ENCODE data around the gene CCDC141.
A peak's percentile ranks its signal among the peaks of the same experiment; 100 is the strongest.
"Not testable (repeated sequence)": the region's sequence is repeated elsewhere in the genome, so short reads cannot be mapped to it uniquely, and the experiment has no call there.

The CCDC141 gene

GRCh38 chr2:179044500-179044899 is 5.4 kb downstream of the CCDC141 start:
- no peak for DNase-seq

DNA sequence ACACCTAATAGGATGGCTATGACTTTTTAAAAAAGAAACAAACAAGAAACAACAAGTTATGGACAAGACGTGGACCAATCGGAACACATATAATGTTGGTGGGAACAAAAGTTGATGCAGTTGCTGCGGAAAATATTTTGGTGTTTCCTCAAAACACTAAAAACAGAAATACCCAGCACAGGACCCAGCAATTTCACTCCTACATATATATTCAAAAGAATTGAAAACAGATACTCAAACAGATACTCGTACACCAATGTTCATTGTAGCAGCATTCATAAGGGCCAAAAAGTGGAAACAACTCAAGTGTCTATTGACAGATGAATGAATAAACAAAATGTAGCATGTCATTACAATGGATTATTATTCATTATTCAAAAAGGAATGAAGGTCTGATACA is 12.1 kb downstream of the CCDC141 start:
- DNase-seq: no peak

- DNase-seq: no peak
Observed at GRCh38 chr2:179036353-179036905, 13.5 kb downstream of the CCDC141 start.

- peak; percentile 57 for DNase-seq
Observed at GRCh38 chr2:179031731-179032408, 18.1 kb downstream of the CCDC141 start.

DNA sequence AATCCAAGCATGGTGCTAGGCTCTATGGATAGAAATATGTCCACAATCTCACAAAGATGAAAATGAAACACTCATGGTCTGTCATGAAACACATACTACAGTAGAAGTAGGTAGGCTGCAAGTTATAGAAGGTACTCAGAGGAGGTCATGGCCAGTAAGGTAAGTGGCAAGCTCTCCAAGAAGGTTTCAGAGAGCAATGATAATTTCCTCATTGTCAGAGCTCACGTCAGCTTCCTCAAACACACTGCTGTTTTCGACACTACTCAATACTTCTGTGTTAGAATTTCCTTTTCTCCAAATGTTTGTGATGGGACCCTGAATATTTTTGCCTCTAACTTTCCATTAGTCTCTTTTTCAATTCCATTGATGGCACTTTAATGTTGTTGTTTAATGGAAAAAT is 25.5 kb downstream of the CCDC141 start:
- DNase-seq: no peak

- DNase-seq: no peak
Observed at GRCh38 chr2:179022685-179023084, 27.3 kb downstream of the CCDC141 start.

GRCh38 chr2:179021258-179021657 is 28.7 kb downstream of the CCDC141 start:
- DNase-seq: no peak

DNA sequence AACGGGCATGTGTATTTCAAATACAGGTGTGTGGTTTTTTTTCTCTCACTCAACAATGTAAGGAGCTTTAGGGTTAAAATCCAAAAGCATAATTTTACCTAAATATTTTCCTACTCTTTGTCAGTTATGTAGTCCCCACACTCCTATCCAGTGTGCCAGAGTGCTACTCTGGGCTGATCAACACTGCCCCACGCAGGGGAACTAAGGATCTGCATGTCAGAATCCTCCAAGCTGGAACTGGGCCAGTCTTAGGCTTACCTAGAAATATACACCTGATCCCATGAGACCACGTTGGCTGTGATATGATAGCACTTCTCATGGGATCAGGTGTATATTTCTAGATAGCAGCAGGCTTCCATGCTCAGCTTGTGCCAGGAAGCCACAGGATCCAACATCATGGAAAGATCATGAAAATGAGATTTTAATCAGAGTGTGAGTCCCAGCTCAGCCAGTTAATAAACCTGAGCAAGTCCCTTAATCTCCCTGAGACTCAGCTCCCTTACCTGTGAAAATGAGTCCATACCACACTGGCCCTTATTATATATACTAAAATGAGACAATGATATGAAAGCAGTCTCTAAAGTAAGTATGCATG is 29.7 kb downstream of the CCDC141 start:
- DNase-seq: no peak

- DNase-seq: no peak
Observed at GRCh38 chr2:179019260-179019659, 30.7 kb downstream of the CCDC141 start.

- no peak for DNase-seq
Observed at GRCh38 chr2:179017773-179018357, 32.1 kb downstream of the CCDC141 start.

- DNase-seq: not testable (repeated sequence)
Observed at GRCh38 chr2:179014189-179014588, 35.7 kb downstream of the CCDC141 start.

DNA sequence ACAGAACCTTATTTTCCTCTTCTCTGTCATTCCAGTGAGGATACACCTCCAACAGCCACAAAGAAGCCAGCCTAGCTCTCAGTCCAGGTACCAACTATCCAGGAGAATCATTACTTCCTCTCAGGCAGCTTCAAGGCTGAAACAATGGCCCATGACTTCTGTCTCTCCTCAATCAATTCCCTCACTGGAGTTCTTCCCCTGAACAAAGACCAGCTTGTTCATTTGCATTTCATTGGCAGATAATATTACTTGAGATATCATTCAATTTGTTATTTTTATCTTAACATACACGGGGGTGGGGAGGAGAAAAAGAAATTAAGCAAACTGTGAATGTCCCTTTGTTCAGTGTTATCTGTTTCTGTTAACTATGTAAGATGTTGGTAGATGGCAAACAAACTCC is 44.0 kb downstream of the CCDC141 start:
- DNase-seq: no peak

DNA sequence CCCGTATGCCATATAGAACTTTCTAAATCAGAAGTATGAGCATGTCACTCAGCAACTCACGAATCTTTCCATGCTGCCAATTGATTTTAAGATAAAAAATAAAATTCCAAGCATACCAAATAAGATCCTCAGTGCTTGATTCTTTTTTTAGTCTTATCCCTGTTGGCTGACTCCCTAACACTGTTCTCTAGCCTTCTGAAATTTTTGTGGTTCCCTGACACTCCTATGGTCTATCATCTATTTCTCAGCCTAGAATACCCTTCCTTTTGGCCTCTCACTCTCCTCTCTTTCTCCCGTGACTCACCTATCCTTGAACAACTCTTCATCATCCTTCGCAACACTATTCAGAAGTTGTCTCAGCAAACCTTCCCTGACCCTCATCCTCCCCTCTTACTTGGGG is 50.5 kb downstream of the CCDC141 start:
- no peak for DNase-seq

DNA sequence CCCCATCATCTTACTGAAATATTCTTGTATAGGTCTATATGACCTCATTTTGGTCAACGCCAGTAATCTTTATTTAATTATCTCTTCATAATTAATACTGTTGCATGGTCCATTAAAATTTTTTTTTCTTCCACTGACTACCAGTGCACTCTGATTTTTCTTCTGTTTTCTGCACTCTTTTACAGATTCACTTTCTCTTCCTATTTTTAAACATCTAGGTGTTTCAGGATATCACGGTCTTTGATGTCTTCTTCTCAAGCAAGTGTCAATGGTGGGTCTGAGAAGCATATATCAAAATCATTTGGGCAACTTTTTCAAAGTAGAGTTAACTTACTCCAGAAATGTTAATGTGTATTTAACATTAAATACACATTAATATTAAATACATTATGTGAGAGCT is 51.4 kb downstream of the CCDC141 start:
- no peak for DNase-seq

DNA sequence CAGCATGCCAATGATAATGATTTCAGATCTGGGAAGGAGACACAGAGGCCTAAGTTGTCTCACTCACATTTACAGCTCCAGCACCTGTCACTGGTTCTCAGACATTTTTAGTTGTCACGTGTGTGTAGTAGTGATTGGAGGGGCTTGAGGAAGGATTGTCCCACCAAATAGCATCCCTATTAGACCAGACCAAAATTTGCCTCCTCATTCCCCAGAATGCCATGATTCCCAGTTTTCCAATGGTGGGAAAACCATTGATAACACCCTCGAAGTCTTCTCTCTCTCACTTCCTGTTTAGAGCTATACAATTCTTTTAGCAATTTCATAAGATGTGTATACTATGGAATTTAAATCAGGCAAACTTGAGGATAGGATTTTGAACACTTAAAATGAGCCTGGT is 52.5 kb downstream of the CCDC141 start:
- no peak for DNase-seq

DNA sequence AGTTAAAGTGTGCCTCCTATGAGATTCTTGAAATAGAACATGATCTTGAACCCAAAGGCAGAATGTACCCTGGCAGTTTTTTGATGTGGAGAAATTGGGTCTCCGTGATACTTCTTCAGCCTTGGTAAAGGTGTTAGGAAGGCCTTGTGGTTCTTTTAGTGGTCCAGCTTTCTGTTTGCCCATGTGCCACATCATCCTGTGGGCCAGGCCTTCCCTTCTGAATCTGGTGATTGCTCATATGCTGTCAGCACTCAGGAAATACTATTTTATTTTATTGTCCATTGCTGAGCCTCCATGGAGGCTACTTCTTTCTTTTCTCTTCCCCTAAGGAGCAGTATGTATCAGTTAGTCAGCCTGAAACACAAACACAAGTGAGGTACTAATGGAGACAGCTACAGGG is 52.9 kb downstream of the CCDC141 start:
- no peak for DNase-seq

DNA sequence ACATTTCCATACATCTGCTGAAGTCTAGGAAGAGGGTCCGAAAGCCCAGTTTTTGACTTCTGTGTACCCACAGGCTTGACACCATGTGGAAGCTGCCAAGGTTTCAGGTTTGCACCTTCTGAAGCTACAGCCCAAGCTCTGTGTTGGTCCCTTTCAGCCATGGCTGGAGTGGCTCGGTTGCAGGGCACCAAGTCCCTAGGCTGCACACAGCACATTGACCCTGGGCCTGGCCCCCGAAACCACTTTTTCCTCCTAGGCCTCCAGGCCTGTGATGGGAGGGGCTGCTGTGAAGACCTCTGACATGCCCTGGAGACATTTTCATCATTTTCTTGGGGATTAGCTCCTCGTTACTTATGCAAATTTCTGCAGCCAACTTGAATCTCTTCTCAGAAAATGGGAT is 55.7 kb downstream of the CCDC141 start:
- no peak for DNase-seq

- DNase-seq: no peak
Observed at GRCh38 chr2:178993788-178994187, 56.1 kb downstream of the CCDC141 start.

GRCh38 chr2:178992719-178993118 is 57.2 kb downstream of the CCDC141 start:
- DNase-seq: not testable (repeated sequence)

DNA sequence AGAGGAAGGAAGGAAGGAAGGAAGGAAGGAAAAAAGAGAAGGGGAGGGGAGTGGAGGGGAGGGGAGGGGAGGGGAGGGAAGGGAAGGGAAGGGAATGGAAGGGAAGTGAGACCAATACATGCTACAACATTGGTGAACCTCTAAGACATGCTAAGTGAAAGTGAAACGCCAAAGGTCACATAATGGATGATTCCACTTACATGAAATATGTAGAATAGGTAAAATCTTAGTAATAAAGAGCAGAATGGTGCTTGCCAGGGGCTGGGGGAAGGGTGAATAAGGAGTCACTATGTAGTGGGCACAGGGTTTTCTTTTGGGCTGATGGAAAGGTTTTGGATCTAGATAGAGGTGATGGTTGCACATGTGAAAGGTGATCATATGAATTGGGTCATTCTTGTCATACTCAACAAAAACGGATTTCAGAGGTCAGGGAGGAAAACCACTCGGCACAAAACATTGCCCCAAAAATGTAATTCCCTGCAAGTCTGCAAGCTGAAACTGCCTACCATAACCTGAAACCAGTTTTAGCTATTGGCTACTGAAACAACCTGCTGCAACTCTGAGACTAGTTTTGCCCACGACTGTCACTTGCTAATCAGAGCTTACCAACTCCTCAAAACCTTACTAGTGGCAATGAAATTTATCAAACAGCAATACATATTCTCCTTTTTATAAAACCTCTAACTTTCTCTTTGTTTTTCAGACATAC is 59.2 kb downstream of the CCDC141 start:
- no peak for DNase-seq

- DNase-seq: not testable (repeated sequence)
Observed at GRCh38 chr2:178989424-178989823, 60.5 kb downstream of the CCDC141 start.

DNA sequence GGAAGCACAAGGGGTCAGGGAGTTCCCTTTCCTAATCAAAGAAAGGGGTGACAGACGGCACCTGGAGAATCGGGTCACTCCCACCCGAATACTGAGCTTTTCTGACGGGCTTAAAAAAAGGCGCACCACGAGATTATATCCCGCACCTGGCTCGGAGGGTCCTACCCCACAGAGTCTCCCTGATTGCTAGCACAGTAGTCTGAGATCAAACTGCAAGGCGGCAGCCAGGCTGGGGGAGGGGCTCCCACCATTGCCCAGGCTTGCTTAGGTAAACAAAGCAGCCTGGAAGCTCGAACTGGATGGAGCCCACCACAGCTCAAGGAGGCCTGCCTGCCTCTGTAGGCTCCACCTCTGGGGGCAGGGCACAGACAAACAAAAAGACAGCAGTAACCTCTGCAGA is 67.3 kb downstream of the CCDC141 start:
- not testable (repeated sequence) for DNase-seq

GRCh38 chr2:178980815-178981214 is 69.1 kb downstream of the CCDC141 start:
- no peak for DNase-seq

DNA sequence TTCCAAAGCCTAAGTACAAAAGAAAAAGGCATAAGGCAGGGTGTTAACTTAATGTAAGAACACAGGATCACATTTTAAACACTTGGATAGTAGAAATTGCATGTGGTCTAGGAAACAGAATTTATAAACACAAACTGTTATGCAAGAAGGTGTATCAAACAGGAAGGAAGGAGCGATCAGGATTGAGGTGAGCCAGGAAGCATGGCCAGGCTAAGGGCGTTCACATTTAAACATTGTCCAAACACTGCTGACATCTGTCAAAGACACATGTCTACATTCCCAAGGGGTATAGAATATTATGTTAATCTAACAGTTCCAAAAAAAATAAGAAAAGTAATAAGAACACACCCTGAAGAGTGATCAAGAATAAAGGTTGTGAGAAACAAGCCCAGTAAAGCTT is 71.3 kb downstream of the CCDC141 start:
- DNase-seq: no peak

All from DMS79 treated with DMSO at 0.1 percent for 48 hours (cell line).